Amygdala (tissue), 56 donors: ENCODE measurements around the gene PTCD1.
"Not testable (repeated sequence)": the region's sequence is repeated elsewhere in the genome, so short reads cannot be mapped to it uniquely, and the experiment has no call there.

Experiments used
- DNase-seq, 56 donors: peaks; one replicate each; lab custom pipeline; 2025; lab: John Stamatoyannopoulos, UW

PTCD1 gene

DNA sequence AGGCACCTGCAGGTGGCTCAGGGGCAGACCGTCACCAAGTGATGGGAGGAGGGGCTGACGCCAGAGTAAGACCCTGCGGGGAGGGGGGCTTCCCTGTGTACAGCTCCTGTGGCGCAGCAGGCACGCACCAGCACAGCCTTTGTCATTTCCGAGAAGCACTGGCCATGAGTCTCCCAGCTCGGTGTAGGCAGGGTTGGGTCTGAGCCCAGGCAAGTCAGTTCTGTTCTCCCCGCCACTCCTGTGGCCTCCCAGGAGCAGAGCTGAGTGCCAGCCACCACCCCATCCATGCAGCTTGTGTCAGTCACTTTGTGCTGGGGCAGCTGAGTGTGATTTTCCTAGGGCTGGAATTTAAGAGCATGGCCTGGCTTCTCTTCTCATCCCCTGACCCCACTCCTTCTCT, 13.3 kb upstream of the PTCD1 start:
- peak in 30 of 56 donors; percentile 5 to 62 (median 34) for DNase-seq

- no peak for DNase-seq
Measured at GRCh38 chr7:99449326-99449725, 10.7 kb upstream of the PTCD1 start.

GRCh38 chr7:99448855-99449254, 10.3 kb upstream of the PTCD1 start:
- no peak for DNase-seq

DNA sequence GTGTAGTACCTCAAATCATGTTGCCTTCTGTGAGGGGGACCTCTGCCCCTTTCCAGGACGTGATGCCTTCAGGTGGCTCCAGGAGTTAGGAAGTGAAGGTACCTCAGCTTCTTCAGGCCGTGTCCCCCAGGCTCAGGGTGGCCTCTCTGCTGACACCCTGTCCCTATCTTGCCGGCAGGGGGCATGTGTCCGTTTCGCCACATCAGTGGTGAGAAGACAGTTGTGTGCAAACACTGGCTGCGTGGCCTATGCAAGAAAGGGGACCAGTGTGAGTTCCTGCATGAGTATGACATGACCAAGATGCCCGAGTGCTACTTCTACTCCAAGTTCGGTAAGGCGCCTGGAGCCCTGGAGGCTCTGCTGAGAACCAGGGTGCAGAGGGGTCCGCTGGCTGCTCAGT, 9.3 kb upstream of the PTCD1 start:
- DNase-seq = no peak

DNA sequence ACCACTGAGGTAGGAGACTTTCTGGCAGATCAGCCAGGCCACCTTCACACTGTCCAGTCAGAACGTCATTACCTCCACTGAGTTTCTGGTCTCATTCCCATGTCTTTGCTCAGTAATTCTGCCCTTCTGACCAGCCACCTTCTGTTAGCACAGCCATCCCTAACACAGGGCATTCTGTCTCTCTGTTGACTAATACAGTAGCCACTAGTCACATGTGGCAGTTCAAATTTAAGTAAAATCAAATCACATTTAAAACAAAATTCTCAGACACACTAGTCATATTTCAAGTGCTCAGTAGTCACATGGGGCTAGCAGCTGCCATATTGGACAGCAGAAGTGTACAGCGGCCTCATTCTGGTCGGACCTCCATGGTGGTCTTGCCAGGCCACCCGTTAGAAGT, 7.5 kb upstream of the PTCD1 start:
- DNase-seq = no peak

- DNase-seq = no peak
Measured at GRCh38 chr7:99440195-99440594, 1.6 kb upstream of the PTCD1 start.

GRCh38 chr7:99437946-99438572, 539 bp downstream of the PTCD1 start:
- DNase-seq = no peak

- no peak for DNase-seq
Measured at GRCh38 chr7:99433158-99433557, 5.4 kb downstream of the PTCD1 start.

DNA sequence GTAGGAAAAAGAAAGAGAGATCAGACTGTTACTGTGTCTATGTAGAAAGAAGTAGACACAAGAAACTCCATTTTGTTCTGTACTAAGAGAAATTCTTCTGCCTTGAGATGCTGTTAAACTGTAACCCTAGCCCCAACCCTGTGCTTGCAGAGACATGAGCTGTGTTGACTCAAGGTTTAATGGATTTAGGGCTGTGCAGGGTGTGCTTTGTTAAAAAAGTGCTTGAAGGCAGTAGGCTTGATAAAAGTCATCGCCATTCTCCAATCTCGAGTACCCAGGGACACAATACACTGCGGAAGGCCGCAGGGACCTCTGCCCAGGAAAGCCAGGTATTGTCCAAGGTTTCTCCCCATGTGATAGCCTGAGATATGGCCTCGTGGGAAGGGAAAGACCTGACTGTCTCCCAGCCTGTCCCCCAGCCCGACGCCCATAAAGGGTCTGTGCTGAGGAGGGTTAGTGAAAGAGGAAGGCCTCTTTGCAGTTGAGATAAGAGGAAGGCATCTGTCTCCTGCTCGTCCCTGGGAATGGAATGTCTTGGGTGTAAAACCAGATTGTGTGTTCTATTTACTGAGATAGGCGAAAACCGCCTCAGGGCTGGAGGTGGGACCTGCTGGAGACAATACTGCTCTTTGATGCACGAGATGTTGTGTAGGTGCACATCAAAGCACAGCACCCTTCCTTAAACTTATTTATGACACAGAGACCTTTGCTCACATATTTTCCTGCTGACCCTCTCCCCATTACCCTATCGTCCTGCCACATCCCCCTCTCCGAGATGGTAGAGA, 6.7 kb downstream of the PTCD1 start:
- not testable (repeated sequence) for DNase-seq

DNA sequence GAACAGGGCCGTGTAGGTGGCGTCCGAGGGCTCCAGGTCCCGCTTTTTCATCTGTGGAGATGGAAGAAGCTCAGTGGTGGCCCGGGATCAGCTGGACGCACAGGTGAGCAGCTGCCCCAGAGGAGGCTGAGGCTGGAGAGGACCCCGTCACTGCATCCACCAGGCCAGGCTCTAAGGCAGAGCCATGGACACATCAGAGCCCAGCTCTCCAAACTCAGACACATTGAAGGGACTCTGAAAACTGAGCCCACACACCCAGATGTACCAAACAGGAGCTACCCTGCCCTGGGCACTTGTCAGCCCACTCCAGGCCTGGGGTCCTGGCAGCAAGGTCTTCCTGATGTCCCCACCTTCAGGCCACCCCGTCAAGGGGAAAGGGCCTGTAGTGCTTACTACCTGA, 8.8 kb downstream of the PTCD1 start:
- DNase-seq = no peak

DNA sequence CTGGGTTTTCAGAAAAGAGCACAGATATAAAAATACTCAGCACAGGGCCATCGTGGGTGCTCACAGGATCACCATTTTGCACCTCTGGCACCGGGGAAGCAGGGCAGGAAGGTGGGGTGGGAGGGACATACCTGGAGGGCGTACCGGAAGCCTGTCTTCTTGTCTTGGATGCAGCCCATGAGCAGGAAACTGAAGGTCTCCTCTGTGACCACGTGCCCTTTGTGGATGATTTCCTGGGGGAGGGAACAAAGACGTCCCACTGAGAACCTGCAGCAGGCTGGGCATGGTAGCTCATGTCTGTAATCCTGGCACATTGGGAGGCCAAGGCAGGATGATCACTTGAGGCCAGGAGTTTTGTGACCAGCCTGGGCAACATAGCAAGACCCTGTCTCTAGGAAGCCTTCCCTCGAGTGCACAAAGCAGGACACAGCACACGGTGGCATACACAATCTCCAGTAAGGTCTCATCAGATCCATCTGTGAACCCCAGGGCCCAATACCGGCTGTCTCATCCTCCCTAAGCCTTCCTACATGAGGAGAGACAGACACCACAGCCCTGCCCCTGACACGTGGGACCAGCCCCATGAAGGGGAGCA, 9.5 kb downstream of the PTCD1 start:
- no peak for DNase-seq

DNA sequence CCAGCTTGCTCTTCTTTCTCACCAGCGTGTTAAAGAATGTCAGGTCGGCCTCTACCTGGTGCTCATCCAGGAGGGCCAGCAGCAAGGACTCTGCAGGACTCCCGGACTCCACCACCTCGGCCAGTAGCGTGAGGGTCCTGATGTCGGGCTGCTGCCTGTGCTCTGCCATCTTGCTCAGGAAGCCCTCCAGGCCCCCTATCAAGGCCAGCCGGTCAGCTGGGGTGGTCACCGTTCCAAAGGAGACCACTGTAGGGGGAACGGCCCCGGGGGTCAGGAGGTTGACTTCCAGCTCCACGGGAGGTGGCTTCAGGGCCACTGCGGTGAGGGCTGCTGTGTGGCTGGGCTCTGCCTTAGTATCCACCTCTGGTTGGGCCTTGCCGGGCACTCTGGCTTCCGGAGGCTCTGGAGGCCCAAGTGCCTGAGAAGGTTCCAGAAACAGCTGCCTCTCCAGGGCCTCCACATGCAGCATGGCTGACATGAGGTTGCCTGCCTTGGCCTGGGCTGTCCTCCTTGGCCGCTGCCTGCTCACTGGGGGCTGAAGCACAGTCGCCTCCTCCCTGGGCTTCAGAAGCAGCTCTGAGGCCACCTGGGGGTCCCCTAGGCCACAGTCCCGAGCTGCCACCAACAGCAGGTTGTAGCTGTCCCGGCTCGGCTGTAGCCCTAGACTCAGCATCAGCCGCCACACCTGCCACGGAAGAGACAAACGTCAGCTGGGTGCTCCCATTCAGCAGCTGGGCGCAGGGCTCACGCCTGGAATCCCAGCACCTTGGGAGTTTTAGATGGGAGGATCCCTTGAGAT, 13.5 kb downstream of the PTCD1 start:
- DNase-seq = no peak

DNA sequence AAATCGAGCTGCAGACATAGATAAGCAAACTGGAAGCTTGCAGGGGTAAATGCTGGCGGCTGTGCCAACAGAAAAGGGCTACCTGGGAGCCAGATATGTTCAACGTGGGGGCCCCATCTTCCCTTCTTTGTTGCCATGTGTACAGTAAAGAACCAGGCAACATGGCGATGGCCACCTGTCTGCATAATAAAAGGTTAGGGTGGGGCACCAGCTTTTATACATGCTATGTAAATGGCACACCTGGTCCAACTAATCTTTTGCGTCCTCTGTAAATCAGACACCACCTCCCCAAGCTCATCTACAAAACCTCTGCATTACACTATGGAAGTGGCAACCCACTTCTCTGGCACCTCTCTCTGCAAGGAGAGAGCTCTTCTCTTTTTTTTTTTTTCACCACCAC, 16.0 kb downstream of the PTCD1 start:
- no peak for DNase-seq

- no peak for DNase-seq
Measured at GRCh38 chr7:99422186-99422585, 16.4 kb downstream of the PTCD1 start.

DNA sequence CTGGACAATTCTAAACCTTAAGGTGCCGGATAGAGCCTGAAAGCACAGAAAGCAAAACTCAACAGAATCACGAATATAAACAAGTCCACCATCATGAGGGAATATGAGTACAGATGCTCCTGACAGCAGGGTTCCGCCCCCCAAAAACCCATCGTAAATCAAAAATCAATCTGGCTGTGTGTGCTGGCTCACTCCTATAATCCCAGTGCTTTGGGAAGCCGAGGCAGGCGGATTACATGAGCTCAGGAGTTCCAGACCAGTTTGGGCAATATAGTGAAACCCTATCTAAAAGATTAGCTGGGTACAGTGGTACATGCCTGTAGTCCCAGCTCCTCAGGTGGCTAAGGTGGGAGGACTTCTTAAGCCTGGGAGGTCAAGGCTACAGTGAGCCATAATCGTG, 17.6 kb downstream of the PTCD1 start:
- no peak for DNase-seq

DNA sequence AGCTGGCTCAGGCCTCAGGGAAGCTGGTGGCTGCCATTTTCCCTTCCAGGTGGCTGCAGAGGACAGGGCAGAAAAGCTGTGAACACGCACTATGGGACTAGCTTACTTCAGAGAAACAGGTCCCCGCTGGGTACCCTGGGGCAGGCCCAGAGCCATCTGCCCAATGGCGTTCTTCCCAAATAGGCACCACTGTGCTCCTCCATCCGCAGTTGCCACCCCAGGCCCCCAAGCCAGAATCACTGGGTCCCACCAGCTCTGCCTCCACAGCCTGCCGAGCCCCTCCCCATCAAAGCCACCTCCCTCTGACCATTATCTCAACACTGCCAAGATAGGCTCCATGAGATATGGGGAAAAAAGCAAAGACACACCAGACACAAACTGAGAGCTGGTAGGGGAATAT, 18.4 kb downstream of the PTCD1 start:
- no peak for DNase-seq

DNA sequence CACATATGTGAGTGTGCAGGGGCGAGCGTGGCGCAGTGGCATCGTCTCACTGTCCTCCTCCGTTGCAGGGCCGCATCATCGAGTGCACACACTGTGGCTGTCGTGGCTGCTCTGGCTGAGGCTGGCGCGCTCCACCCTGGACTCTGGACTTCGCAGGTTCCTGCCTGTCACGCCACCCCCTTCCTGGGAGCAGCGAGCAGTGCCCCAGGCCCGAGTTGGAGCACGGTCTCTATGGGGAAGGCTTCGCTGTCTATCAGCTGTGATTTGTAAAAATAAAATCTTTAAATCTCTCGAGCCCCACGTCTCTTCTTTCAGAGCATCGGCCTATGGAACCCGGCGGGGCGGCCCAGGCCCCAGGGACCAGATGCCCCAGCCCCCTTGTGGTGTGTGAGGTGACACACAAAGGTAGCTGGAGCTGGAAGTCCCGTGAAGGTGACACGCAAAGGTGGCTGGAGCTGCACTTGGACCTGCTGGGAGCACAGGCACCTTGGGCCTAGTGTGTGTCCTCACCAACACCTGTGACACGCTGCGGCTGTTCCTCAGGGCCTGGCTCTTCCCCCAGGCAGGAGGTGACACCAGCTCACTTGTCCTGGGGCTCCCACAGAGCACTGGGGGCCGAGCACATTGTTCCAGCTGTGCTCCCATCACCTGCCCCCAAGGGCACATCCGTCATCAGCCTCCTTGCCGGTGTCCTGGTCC, 19.1 kb downstream of the PTCD1 start:
- no peak for DNase-seq

GRCh38 chr7:99418260-99418659, 20.3 kb downstream of the PTCD1 start:
- no peak for DNase-seq

GRCh38 chr7:99415513-99416127, 23.0 kb downstream of the PTCD1 start:
- DNase-seq = peak in 27 of 56 donors; percentile 1 to 76 (median 33)

- no peak for DNase-seq
Measured at GRCh38 chr7:99410635-99411034, 28.0 kb downstream of the PTCD1 start.
